HS-5 (cell line): ENCODE results near the gene LGR4.
A peak's percentile ranks its signal among the peaks of the same experiment; 100 is the strongest.

Source experiments
- DNase-seq: peaks from one replicate; pipeline ENCODE4 v3.0.0-alpha.2; 2012; ENCODE audit warnings: low read depth

Gene LGR4

GRCh38 chr11:27485930-27486773 lies 13.6 kb upstream of the LGR4 start:
- DNase-seq: no peak

DNA sequence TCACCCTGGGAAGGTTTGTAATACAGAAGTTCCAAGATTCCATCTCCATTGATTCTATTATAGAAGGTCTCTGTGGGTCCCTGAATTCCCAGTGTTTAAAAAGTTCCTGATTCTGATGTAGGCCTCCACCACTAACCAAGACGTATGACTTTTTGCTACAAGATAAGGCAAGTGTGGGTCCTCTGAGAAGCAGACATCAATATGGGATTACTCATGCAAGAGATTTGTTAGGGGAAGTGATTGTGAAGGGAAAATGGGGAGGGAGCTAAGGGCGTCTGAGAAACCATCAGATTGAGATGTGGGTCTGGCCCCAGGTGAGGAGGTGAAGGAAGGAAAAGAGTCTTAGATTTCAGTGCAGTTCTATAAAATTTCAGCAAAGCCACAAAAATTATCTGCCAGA lies 10.2 kb upstream of the LGR4 start:
- no peak for DNase-seq

DNA sequence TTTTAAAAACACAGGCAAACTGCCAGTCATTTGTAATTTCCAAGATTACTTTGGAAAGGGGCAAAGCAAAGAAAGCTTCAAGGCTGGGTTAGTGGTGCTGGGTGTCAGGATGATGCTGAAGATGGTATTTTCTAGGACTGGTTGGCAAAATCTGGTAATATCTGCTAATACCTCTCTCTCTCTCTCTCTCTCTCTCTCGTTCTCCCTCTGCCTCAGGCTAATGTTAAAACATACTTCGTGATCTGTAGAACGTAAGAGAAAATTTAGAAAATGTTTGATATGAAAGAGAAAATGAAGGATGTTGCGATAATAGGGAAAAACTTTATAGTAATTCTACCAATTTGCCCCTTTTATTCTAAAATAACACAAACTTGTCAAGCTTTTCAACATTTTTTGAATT lies 9.4 kb upstream of the LGR4 start:
- DNase-seq: no peak

GRCh38 chr11:27477831-27478230 lies 5.2 kb upstream of the LGR4 start:
- no peak for DNase-seq

DNA sequence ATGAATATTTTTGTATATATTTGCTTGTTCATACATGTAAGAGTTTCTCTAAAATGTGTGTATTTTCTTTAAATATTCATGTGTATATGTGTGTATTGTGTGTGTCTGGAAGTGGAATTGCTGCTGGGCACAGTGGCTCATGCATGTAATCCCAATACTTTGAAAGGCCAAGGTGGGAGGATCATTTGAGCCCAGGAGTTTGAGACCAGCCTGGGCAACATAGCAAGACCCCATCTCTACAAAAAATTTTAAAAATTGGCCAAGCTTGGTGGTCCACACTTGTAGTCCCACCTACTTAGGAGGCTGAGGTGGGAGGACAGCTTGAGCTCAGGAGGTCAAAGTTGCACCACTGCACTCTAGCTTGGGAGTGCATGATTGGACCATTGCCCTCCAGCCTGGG lies 4.7 kb upstream of the LGR4 start:
- no peak for DNase-seq

GRCh38 chr11:27475622-27476021 lies 3.0 kb upstream of the LGR4 start:
- no peak for DNase-seq

DNA sequence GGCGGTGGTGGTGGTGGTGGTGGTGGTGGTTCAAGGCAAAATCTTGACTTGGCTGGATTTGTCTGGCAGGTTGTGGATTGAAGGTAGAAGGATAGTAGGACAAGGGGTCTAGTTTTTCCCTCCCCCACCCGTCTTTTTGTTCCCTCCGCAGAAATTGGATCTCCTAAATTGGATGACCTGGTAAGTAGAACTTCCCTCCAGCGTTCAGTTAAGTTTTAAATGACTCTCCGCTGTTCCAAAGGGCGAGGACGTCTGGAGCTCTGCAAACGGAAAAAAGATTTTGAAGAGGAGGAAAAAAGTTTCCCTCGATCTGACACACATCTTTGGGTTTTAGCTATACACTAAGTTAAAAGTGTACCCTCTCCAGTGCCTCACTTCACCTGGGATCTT lies 422 bp upstream of the LGR4 start:
- DNase-seq: no peak

DNA sequence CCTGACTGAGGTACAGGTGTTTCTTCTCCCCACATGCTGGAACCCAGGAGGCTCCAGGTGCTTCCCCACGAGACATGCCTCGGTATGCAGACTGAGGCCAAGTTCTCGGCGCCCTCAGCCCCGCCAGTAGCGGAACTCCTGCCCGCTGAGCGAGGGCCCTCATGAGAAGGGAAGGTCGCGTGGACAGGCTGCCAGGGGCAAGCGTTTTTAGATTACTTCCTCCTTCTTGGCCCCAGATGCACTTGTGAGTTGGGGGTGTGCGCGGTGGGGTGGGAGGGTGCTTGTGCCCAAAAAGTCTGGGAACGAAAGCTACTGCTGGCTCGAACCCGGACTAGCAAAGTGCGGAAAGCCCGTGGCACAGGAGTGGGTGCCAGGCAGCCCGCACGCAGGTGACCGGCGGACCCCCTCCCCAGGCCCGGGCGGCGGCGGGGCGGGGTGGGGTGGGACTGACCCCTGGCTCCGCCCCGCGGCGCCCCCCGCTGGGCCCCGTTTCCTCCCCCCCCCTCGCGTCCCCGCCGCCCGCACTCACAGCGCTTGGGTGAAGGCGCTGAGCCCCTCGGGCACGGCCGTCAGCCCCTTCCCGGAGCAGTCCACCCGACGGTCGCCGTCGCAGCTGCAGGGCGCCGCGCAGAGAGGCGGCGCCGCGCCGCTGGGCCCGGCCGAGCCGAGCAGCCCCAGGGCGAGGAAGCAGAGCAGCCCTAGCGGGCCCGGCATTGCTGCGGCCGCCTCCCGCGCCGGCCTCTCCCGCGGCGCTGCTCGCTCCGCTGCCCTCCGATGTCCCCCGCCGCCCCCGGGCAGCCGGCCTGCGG lies 797 bp downstream of the LGR4 start:
- no peak for DNase-seq

DNA sequence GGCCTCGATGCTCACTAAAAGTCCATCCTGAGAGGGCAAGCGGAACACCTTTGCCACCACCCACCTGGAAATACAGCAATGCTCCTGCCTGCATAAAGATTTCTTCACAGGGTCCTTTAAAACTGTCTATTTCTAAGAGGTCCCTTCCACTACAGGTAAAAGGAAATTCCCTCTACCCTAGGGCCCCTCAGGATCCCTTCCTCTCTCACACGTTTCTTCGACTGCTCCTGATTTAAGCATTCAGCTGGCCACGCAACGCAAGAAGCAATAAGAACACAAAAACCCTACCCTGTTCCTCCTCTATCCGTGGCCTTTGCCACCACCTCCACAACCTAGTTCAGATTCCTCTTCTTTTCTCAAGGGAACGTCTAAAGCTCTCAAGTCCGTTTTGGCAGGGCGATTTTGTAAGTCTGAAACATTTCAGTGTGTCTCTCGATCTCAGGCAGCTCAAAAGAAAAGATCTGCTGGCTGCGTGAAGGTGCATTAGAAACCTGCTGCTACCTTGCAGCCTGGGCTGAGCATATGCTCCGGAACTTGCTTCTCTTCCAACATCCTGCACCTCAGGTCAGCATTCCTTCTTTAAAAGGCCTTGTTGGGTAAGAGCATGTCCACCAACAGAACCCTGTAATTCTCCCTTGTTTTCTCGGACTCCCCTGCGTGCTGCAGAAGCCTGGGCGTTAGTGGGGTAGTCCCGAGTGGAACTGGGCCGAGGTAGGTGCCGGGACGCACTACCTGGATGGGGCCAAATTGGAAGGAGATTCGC lies 1.6 kb downstream of the LGR4 start:
- no peak for DNase-seq

DNA sequence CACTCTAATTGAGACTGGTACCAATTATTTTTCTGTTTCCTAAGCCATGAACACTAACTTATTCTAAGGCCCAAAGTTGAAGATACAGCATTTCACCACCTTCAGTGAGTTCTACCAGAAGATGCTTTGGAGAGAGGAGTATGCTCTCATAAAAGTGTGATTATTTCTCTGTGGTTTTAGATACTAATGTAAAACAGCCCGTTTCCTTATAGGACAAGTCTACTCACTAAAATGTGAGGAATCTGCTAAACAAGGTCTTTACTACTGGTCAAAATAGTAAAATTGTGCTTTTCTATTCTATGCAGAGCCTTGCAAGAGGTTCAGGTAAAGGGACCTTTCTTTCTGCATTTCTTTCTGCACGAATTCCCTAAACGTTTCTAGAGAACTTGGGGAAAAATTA lies 2.4 kb downstream of the LGR4 start:
- no peak for DNase-seq

- no peak for DNase-seq
Observed at GRCh38 chr11:27468995-27469695, 3.4 kb downstream of the LGR4 start.

DNA sequence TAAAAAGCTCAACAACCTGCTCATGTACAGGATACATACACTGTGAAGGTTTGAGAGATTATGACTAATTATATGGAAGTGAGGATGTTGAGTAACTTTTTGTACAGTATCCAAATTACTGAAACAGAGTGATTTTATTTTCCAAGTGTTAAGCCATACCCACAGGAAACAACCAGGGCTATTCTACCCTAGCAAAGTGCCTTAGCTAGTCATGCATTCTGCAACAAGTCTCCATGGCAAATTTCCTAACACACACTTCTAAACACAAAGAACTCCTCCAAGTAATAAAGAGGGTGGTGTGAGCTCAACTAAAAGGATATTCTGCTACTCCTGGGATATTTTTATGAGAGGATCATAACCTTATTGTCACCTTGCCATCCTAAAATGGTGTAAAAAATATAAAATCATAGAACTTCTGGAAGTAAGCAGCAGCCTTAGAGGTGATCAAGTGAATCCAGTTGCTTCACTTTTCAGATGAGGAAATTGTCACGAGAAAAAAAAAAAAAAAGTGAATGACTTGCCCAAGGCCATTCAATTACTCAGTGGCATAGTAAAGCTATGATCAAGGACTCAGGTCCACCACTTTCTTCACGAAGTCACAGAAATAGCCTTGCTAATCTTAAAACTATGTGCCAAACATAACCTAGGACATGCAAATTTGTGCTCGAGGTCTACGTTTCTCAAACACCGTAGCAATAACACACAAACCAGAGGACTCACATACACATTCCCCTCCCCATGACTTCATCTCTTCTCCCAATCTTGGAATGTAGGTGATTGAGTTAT lies 4.2 kb downstream of the LGR4 start:
- peak; percentile 80 for DNase-seq

DNA sequence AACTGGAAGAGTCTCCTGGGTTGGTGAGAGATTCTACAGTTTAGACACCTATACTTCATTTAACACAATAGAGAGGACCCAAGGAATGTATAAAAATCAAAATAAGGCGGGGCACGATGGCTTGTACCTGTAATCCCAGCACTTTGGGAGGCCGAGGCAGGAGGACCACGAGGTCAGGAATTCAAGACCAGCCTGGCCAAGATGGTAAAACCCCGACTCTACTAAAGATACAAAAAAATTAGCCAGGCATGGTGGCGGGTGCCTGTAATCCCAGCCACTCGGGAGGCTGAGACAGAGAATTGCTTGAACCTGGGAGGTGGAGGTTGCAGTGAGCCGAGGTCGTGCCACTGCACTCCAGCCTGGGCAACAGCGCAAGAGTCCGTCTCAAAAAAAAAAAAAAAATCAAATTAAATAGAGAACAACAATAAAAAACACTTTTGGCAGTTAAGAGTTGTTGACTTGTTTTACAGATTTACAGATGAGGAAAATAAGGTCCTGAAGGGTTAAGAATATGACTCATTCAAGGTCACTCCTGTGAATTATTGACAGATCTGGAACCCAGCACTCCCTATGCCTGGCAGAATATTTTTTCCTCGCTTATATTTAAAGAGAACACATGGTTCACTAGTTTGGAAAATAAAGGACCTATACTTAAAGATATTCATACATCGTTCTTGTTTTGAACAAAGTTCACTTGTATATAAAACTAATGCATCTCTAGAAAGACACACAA lies 5.2 kb downstream of the LGR4 start:
- no peak for DNase-seq

GRCh38 chr11:27466363-27466762 lies 6.2 kb downstream of the LGR4 start:
- DNase-seq: no peak

DNA sequence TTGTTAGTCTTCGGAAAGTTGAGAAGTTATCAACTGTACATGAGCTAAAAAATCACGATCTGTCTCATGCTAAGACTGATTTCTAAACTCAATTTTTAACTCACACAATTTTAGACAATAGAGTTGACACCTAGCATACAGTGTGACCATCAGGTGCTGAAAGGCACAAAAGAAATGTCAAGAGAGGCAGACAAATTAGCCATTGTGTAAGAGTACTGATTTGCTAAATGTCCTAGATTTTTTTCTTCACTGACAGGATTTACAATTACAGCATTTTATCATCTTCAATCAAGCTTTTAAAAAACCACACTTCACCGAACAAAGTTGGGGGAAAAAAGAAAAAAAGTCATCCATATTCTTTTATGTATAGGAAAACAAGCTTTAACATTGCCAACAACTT lies 7.0 kb downstream of the LGR4 start:
- no peak for DNase-seq

GRCh38 chr11:27464909-27465308 lies 7.7 kb downstream of the LGR4 start:
- no peak for DNase-seq

DNA sequence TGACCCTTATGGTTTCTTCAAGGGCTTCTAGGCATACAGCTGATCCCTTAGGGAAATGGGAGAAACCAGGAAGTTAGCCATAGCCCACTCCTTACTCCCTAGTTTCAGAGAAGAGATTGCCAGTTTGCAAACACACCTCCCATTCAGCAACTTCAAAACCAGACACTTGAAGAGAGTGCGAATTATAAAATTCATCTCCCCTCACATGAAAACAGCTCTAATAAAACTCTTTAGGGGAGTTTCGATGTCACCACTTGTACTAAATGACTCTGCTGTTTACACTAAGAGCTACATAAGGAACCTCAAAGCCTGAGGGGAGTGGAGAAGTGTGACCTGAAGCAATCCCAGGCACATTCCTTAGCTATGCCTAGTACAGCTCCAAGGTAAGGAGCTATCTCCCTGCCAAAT lies 8.3 kb downstream of the LGR4 start:
- no peak for DNase-seq

DNA sequence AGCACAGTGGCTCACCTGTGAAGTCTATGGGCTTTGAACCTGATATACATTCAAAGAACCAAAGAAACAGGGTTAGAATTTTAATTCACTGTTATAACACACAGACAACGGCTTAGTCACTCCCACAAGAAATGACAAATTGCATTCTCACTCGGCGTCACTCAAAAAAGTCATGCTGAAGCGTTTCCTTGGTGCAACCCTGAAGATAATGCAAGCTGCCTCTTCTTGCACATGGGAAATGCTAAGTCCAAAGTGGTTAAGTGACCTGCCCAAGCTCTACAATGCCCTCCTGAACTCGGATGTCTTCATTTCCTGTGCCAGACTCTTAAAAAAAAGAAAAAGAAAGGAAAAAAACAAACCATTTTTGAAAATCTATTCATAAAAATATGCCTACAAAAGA lies 10.0 kb downstream of the LGR4 start:
- no peak for DNase-seq

DNA sequence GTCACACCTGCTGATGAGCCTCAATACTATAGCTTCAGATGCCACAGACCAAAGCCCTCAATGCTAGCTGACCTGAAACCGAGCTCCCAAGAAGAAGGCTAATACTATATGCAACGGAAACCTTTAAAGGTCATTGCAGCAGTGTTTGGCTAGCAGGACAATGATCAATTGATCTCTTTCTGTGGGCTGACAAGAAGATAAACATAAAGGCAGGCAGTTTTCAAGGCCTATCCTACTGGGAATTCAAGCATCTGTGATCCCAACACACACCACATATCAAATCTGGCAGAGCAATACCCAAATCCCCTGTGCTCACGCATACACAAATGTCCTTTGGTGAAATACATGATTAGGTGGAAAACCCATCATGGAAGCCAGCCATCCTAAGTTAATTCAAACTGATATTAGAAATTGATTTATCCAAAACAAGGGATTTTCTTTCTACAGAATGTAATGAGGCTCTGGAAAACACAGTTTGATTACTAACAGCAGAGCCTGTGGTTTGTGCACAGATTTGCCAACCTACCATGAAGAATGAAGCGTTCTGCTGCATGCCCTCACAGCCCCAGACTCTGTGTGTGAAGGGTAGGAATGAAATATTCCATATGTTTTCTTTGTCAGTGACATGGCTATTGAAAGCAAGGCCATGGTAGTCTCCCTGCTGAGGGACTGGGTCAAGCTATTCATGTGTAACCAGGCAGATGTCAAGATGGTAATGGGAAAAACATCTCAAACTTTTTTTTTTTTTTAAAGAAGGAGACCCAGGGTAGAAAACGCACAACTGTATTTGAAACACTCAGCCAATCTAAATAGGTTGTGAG lies 12.2 kb downstream of the LGR4 start:
- DNase-seq: no peak

- no peak for DNase-seq
Observed at GRCh38 chr11:27459191-27459590, 13.4 kb downstream of the LGR4 start.
